GM18861 (cell line): ENCODE data around the gene HOXA6.

Experiments used
- ATAC-seq: cut with Tn5 transposase; IDR thresholded peaks from one replicate; pipeline ENCODE4 v1.9.1; 2021; ENCODE audit not compliant: unreplicated experiment

Gene HOXA6

DNA sequence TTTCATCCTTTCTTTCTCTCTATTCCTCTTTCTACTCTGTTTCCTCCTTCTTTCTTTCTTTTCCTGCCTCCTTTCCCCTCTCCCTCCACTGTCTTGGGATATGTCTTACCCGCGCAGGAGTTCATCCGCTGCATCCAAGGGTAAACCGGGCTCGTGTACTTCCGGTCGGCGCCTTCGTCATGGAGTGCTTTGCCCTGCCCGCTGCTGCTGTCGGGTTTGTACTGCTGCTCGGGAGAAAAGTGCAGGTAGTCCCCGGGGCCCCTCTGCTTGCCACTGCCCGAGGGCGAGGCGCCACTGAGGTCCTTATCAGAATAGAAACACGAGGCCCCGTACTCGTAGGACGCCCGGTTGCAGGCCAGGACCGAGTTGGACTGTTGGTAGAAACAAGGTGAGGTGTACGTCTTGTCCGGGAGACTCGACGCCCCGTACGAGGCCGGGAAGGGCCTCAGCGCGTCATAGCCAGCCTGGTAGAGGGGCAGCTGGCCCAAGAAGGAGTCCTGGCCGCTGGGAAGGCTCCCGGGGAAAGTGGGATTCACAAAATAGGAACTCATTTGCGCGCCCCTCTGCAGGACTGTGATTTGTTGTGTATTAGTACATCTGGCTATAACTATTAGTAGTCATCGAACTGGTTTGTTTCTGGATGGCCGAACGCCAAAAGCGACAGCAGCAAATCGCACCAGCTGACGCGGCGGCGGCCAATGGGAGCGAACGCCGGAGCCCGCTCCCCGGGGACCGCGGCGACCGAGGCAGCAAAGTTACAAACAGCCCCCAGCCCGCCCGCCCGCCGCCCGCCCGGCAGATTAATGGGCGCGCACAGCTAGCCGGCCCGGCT lies at the start of gene HOXA6:
HOXA6 (minus strand) TSS at position 576 of the 832 bp plus-strand sequence; CDS start at position 551, 25 bp downstream.
- no peak for ATAC-seq

DNA sequence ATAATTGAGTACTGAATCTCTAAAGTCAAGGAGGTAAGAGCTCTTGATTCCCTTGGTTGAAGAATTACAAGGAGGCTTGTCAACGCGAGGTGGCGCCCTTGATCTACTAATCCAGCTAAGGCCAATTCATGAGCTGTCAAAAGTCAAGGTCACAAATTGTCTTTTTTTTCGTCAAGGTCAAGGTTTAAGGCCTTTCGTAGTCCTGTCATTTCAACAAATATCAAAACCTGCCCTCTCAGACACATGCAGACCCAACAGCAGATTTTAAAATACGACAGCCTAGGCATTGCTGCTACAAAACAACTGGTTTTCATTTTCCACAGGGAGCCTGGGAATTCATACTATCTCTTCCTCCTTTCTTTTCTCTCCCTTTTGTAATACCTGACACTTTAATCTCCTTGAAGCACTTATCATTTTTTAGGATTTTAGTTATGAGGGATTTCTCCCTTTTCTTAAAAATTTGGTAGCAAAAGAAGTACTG lies 48.8 kb upstream of the HOXA6 start:
- ATAC-seq = no peak

DNA sequence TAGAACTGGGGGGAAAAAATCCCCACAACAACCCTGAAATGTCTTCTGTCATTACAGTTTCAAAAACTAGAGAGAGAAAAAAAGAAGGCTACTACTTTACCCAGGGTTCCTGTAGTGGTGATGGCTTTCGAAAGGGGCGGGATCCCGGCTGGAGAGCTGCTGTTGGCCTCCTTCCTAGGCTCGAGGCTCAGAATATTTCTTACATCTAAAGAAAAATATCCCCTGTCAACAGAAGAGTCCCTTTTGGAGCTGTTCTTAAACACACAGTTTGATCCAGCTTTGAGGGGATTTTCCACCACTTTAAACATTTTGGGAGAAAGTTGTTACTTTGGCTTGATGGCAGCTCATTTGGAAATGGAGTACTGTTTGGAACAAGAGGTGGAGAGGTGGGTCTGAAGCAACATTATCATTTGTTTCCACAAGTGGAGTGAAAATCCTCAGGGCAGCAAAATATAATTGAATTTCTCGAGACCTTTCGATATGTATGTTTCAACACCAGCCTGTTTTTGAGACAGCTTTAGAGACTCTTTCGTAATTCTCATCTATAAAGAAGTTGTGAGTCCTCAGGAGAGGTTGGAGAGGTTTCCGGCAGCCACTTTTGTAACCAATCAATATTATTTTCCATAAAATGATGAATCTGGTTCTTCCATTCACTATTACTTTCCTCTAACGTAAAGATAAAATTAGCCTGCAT lies 47.3 kb upstream of the HOXA6 start:
- no peak for ATAC-seq

DNA sequence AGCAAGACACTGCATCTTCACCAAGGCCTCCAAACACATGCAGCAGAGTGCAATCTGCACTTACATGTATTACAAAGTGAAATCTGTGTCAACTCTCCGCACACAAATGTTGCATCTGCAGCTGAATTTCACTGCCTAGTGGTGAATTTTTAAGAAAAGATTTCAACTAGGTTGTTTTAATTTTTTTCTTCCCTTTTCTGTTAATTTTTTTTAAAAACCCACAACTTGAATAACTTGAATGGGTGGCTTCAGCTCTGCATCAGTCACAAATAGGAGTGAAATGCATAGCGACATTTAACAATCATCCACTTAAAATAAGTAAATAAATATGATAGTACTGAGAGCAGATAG lies 46.4 kb upstream of the HOXA6 start:
- ATAC-seq = no peak

DNA sequence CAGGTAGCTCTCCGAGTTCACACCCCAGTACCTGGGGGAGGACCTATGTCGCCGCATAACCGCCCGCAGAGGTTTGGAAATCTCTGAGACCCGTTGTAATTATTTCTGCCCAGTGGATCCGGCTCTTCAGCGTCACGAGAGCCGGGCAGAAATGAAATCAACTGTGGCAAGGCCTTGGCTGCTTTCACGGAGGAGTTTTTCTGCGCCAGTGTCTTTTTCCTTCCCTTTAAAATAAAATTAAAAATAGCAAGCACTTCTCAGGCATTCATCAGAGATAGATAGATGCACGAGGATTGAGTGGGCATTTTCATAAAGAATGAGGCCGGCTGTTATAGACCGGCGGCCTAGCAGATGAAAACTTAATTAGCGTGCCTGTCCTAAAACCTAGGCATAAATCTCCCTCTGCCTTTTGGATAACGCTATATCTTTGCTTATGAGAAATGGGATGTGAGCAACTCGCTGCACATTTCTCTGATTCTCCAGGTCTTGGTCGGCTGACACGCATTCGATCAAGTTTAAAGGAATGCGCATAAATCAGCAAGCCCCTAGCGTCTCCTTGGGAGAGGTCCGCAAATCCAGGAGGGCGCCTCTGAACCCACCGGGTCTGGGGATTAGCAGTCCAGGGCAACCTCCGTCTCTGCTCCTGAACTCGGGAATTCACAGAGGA lies 45.9 kb upstream of the HOXA6 start:
- ATAC-seq = no peak

DNA sequence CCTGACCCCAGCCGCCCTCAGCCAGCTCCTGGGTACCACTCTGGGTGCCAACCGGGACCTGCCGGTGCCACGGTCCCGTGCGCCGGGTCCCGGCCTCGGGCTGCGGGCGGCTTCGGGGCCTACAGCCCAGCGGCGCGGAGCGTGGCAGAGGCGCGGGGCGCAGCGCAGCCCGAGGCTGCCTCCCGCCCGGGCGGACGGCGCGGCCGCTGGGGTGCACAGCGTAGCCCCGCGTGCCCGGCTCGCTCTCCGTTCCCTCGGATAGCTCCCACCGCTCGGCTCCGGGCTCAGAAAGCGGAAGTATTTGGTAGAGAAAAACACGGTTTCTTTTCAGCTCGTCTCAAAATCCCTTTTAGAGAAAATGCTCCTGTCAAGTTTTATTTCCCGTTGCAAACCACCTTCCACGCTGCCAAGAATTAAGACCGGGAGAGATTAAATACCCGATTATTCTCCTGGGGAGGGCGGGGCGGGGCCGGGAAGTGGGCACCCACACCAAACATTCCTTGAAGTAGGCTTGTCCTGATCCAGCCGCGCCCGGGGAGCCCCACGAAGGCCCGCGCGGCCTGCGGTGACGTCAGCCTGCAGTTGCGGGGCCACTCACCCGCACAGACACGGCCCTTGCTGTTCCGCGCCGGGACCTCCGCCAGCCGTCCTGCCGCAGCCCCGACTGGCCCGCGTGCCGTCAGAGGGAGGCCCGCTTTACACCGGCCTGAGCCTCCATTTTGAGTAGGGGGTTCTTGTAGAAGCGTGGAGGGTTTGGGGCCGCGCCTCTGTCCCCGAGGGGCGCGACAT lies 45.2 kb upstream of the HOXA6 start:
- ATAC-seq = no peak

DNA sequence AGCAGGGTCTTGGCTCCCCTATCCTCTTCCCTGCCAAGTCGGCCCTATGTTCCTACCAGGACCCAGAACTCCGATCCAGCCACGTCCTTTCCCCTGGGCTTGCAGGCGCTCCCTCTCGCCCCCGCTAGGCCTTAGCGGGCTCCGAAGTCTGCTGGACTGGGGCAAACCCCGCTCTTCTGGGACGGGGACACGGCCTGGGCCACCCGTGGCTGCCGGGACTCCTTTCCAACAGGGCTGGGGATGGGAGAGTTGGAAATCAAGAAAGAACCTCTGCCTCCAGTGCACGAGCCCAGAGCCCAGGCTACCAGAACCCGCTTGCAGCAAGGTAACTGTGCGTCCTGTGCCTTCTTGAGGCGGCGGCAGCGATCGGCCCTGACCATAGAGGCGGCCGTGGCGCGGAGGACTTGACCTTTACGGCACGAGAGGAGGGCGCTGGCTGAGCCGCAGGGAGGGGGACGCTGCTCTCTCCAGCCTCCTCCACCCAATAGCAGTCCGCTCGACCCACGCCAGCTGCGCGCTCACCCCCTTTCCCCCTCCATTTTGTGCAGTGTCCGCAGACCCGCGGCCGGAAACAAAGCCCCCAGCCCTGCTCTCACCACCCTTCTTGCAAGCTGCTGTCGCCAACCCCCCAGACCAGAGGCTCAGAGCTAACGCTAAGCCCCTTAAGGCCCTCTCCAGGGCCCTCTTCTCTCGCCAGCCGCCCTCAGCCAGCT lies 44.4 kb upstream of the HOXA6 start:
- ATAC-seq = no peak

DNA sequence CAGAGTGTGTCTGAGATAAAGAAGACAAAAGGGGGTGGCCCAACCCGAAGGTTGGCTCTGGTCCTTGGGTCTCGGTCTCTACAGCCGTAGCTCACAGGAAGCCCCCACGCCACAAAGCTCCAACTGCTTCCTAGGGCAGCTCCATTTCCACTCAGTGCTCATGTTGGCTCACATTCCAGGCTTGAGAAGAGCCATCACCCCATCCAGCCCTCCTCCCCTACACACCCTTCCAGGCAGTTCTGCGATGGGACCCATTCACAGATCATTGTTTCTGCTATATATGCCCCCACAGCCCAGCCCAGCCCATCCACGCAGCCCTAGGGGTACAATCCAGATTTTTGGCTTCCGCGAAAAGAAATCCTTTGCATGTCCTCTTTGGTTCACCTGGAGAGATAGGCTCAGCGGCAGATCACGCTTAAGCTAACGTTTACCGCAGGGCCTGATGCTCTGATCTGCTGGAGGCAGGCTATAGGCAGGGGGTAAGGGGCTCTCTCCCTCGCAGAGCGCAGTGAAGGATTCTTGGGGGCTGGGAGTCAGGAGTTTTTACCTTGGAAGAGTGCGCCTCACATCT lies 43.7 kb upstream of the HOXA6 start:
- no peak for ATAC-seq

DNA sequence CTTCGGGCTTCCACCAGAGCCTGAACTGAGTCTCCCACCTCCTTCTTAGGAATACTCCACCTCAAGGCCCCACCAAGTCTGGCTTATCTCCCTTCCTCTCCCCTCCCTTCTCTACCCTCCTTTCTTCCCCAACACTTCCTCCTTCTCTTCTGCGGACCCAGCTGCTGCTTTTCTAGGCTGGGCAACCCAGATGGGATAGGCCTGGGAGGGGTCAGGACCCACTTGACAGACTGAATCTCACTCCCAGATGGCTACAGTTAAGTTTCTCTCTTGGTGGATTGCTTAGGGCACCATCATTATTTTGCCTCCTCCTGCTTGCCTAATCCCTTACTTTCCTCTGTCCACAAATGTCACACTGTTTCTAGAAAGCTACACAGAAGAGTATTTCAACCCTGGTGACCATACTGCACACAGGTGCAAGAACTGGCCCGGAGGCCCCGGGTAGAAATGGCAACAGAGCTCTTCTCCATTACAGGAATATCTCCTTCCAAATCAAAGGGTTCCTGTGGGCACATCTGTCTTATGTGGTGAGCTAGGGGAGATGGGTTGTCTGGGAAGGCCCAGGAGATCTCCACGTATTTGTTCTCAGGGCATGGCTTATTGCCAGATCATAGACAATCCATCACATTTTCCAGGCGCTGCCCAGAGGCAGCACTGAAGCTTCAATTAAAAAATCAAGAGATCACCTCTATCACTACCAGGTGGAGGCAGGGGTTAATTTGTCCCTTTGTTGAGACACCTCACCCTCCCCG lies 42.6 kb upstream of the HOXA6 start:
- no peak for ATAC-seq

DNA sequence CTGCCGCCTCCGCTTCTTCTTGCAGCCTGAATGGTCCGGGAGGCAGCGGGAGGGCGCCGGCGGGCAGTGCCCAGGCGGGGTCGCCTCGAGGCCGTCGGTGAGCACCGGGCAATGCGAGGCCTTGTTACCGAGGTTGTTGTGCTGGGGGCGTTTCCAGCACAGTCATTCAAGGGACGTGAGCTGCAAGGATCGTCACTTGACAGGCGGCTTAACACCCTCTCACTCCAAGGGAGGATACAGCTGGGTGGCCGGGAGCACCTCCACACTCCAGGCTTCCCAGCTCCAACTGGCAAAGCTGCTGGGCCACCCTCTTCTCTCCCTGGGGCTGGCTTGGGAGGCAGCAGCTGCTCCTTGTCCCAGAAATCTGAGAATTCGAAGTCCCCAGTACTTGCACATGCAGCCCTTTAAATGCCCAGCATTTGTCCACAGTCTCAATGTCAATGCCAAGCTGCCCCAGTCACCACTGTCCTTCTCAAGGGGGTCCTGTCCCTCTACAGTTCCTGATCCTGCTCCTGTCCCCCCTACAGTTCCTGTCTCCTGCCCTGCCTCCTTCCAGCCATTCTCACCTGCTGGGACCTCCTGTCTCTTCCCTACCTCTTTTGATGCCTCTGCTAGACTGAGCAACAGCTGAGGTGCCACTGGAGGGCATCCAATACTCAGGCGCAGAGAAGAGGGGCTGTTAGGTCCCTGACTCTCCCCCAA lies 41.9 kb upstream of the HOXA6 start:
- ATAC-seq = no peak

DNA sequence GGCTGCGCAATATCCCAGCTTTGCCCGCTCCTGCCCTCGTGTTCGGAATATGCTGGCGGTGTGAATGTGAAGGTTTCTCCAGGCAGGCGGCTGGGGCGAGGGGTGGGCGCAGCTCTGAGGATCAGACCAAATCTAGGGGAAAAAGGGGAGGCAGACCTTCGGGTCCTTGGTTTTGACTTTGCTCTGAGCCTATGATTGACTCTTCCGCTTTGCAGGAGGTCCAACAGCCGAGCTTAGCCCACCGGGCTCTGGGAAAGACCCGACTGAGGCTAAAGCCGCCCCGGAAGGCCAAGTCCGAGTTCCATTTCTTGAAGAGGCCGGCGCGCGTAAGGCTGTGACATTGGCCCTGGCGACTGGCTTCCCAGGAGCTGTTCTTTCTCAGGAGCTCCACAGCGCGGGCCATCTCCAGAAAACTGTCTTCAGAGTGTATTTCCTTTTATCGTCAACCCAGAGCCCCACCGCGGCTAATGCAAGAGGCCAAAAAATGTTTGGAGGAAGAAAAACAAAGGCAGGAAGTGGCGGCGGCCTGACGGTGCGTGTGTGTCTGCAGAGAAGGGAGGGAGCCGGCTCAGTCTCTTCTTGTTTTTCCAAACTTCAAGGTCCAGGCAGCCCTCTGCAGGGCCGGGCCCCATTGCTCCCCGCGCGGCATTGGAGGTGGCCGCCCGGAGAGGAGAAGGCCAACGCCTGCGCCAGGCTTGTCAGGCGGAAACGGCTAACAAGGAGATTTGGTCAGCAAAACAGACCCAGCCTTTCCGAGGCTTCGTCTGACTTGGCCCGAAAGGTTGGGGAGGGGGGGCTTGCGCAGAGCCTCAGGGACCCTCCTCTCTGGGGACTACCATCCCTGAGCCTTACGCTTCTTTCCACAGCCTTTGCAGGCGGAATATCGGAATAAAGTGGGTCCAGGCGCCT lies 41.1 kb upstream of the HOXA6 start:
- no peak for ATAC-seq

DNA sequence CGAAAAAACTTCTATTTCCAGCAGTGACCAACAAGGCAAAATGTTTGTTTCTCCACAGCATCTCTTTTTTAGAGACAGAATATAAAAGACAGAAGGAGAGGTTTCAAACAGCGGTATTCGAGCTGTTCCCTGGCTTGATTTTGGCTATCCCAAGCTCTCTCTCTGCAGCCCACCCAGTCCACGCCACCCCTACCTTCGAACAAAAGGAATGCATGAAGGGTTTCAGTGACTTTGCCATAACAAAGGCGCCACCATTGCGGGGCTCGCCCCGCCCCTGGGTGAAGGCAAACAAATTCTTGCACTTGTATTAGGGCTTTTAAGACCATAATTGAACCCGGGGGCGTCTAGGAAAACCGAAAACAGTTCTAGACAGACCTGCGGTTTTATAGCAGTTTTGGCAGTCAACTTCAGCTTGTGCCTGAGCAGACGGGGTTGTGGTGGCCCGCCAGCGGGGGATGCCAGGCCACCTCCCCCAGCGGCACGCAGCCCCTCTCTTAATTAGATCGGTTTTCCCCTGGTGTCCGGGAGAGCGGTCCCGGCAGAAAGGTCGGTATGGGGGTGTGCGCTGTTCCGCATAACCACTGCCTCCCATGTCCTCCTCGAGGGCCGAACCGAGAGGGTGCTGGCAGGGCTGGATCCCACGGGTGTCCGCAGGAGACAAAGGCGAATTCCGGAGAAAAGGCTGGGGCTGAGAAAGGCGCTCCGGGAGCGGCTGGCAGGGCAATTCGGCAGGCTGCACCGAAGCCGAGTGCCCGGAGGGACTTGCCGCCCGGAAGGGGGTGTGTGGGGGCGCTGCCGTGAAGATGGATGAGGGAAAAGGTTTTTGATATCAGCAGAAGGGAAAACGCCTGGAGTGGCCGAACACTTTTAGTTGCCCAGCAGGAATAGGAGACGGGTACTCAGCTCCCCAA lies 40.2 kb upstream of the HOXA6 start:
- ATAC-seq = no peak

DNA sequence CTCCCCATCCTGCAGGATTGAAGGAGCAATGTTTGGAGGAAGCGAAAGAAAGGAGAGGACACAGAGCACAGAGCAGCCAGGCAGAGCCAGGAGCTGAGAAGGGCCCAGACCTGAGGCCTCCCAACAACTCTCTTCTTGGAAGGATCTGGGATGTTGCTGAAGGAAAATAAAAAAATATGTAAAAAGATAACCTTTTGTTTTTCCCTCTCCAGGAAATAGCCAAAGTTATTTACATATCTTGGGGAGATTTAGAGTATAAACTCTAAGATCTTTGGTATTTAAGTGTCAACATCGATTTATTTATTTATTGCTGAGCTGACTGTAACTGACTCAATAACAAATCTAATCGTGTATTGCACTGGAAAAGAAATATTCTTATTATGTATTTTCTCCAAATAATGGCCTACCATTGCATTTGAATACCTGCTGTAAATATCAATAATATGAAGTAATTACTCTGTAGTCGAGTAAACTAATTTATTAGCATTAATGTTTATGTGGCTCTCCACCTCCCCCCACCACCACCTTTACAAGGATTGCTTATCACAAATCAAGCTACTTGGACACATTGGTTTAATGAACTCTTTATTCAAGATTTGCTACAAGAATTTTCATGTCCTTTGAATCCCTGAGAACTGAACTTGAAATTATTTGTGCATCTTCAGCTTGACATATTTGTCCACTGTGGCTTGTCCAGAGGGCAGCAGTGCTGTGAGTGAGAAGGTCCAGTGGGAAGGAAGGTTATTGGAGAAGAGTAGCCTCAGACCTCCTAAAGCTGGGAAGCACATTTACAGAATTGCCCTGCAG lies 39.3 kb upstream of the HOXA6 start:
- ATAC-seq = no peak

DNA sequence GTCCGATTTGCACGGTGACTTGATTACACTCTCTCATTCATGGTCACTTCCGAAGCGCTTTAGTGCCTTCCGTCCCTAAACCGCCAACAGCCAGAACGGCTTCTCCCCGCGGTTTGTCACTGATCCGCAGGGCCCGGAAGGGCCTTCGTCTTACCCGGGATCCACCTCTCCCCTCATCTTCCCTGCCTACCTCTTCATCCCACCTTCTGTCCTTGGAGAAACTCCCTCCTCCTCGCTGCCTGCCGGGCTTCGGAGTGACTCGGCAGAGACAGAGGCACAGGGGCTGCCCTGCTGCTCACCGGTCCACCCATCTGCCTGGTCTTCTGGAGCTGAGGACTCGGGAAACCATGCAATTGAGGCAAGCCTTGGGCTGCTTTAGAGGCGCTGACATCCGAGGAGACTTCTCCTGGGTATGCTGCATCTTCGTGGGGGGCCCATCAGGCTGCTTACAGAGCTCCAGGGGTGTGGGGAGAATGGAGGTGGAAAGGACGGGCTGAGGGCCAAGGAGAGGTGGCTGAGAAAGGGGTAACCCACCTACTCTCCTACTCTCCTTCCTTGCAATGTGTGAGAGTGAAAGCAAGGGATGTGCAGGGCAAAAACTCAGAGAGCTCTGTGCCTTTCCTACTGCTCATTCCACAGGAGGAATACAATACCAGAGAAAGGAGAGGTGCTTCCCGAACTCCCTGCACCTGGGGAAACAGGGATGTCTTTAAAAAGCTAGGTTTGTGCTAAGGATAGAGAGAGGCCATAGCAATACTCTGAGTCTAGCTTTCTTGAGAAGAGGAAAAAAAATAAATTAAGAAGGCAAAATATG lies 38.5 kb upstream of the HOXA6 start:
- no peak for ATAC-seq
